BLaER1 treated with 17β-estradiol and CSF1 and Interleukin-3, amounts not matched to agents 10 nM and 100 nM (cell line): ENCODE measurements around the gene MEIS2.

Experiments used
- H3K27ac ChIP-seq, 11 experiments: shearing (Covaris generic); formaldehyde crosslinking; 2 replicates each; pipeline ENCODE4 v1.8.1; 2022
- H3K27me3 ChIP-seq, 11 experiments: shearing (Covaris generic); formaldehyde crosslinking; 2 replicates each; pipeline ENCODE4 v1.8.1; 2022
- H3K36me3 ChIP-seq, 11 experiments: shearing (Covaris generic); formaldehyde crosslinking; 2 replicates each; pipeline ENCODE4 v1.8.1; 2022
- H3K4me1 ChIP-seq, 10 experiments: shearing (Covaris generic); formaldehyde crosslinking; 2 replicates each; pipeline ENCODE4 v1.8.1; 2022
- H3K4me2 ChIP-seq, 11 experiments: shearing (Covaris generic); formaldehyde crosslinking; 2 replicates each; pipeline ENCODE4 v1.8.1; 2022
- H3K4me3 ChIP-seq, 10 experiments: shearing (Covaris generic); formaldehyde crosslinking; 2 replicates each; pipeline ENCODE4 v1.8.1; 2022
- H3K9ac ChIP-seq, 11 experiments: shearing (Covaris generic); formaldehyde crosslinking; 2 replicates each; pipeline ENCODE4 v1.8.1; 2022
- H3K9me3 ChIP-seq, 11 experiments: shearing (Covaris generic); formaldehyde crosslinking; replicated peaks in 1 of 11; 2 replicates each; pipeline ENCODE4 v1.8.1; 2022
- H4K20me1 ChIP-seq, 11 experiments: shearing (Covaris generic); formaldehyde crosslinking; 2 replicates each; pipeline ENCODE4 v1.8.1; 2022
- Cebpa-rat ChIP-seq, 11 experiments: shearing (Covaris generic); IDR thresholded peaks; 2 replicates each; pipeline ENCODE4 v1.8.1; 2022

Gene MEIS2

GRCh38 chr15:37057256-37057655 is 43.1 kb downstream of the MEIS2 start:
- Histone ChIP-seq H3K36me3 (no peaks in the 10 kb centered on the region), H3K27ac (no peak overlapping the region), H3K4me1 (no peaks in the 10 kb centered on the region), H3K9me3 (no peaks in the 10 kb centered on the region), H3K9ac (no peak overlapping the region), H4K20me1 (no peaks in the 10 kb centered on the region), H3K27me3 (no peaks in the 10 kb centered on the region), H3K4me2 (no peak overlapping the region), H3K4me3 (no peak overlapping the region)
- TF ChIP-seq Cebpa-rat (IDR thresholded peaks at IDR 0.05), result no peak

DNA sequence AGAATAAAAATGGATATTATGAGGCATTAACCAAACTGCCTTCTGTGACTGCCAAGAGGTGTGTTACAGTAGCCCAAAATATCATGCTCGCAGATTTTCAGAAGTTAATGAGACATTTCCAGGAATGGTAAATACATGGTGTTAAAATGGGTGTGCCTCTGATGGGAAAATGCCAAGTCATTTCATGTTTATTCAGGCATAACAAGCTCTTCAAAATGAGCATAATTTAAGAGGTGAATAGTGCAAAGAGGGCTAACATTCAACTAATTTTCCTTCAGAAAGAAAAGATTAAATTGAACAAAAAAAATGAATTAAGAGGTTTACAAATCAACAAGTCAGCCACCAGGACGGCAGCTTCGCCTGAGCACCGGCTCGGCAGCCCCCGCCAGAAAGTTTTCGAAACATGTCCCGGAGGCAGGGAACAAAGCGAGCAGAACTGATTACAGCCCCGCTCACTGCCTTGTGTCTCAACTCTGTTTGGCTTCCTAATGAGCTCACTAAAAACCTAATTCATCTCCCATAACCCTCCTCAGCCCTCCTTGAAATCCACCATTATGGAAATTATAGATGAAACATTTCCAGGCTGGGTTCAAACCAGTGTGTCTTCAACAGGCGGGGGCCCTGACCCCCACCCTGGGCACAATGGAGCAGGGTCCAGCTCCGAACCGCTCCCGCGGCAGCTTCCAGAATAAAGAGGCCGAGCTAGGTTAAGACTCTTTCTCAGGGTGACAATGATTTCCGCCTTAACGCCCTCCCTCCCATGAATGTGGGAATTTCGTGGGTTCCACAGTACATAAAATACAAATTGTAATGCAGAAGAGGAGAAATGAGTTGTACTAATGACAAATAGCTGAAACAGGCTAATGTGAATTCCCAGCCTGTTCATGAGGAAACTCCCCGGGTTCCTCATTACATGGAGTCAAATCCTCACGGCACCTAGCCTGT is 43.9 kb downstream of the MEIS2 start:
- no peaks in the 10 kb centered on the region for H3K36me3 ChIP-seq
- no peak overlapping the region for H3K4me2 ChIP-seq
- H3K27ac ChIP-seq, result no peak overlapping the region
- H3K4me1 ChIP-seq, result no peaks in the 10 kb centered on the region
- H3K27me3 ChIP-seq, result no peaks in the 10 kb centered on the region
- H4K20me1 ChIP-seq, result no peaks in the 10 kb centered on the region
- H3K4me3 ChIP-seq, result no peak overlapping the region
- TF ChIP-seq Cebpa-rat (IDR thresholded peaks at IDR 0.05), result no peak
- H3K9ac ChIP-seq, result no peak overlapping the region
- no peaks in the 10 kb centered on the region for H3K9me3 ChIP-seq

DNA sequence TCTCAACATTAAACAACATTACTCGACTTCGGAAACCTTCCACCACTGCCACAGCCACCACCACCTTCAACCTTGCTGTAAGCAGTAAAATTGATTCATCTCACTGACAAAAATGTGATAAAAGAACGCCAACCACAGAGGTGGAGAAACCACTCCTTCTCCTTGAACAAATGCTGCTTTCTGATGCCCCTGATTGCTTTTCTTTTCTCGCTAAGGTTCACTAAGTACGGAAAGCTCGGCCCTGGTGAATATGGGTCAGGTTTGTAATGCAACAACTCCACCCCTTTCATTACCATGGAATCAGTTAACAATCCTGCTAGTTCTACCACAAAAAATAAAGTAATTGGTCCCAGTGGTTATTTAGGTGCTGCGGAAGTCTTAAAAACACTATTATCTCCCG is 44.9 kb downstream of the MEIS2 start:
- TF ChIP-seq Cebpa-rat (IDR thresholded peaks at IDR 0.05), result no peak
- H3K4me1 ChIP-seq, result no peaks in the 10 kb centered on the region
- no peaks in the 10 kb centered on the region for H3K27me3 ChIP-seq
- H3K9ac ChIP-seq, result no peak overlapping the region
- no peak overlapping the region for H3K4me2 ChIP-seq
- H3K9me3 ChIP-seq, result no peaks in the 10 kb centered on the region
- H3K36me3 ChIP-seq, result no peaks in the 10 kb centered on the region
- no peak overlapping the region for H3K27ac ChIP-seq
- H4K20me1 ChIP-seq, result no peaks in the 10 kb centered on the region
- no peak overlapping the region for H3K4me3 ChIP-seq

DNA sequence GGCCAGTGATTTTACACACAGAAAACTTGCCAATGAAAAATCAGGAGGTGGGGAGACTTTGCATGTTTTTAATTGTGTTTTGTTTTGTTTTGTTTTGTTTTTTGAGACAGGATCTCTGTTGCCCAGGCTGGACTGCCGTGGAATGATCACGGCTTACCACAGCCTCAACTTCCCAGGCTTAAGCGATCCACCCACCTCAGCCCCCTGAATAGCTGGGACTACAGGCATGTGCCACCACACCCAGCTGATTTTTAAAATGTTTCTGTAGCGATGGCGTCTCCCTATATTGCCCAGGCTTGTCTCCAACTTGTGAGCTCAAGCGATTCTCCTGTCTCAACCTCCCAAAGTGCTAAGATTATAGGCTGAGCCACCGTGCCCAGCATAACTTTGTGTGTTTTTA is 46.0 kb downstream of the MEIS2 start:
- H4K20me1 ChIP-seq, result no peaks in the 10 kb centered on the region
- H3K27ac ChIP-seq, result no peak overlapping the region
- H3K9ac ChIP-seq, result no peak overlapping the region
- H3K27me3 ChIP-seq, result no peaks in the 10 kb centered on the region
- TF ChIP-seq Cebpa-rat (IDR thresholded peaks at IDR 0.05), result no peak
- H3K36me3 ChIP-seq, result no peaks in the 10 kb centered on the region
- H3K4me2 ChIP-seq, result no peak overlapping the region
- no peak overlapping the region for H3K4me3 ChIP-seq
- H3K4me1 ChIP-seq, result no peaks in the 10 kb centered on the region
- no peaks in the 10 kb centered on the region for H3K9me3 ChIP-seq

- H3K9me3 ChIP-seq, result no peaks in the 10 kb centered on the region
- no peak for TF ChIP-seq Cebpa-rat (IDR thresholded peaks at IDR 0.05)
- no peak overlapping the region for H3K4me3 ChIP-seq
- no peaks in the 10 kb centered on the region for H3K36me3 ChIP-seq
- H3K27me3 ChIP-seq, result no peaks in the 10 kb centered on the region
- H3K9ac ChIP-seq, result no peak overlapping the region
- H4K20me1 ChIP-seq, result no peaks in the 10 kb centered on the region
- H3K27ac ChIP-seq, result no peak overlapping the region
- H3K4me2 ChIP-seq, result no peak overlapping the region
- no peaks in the 10 kb centered on the region for H3K4me1 ChIP-seq
Measured at GRCh38 chr15:37053166-37053565, 47.2 kb downstream of the MEIS2 start.

GRCh38 chr15:37050345-37050744 is 50.0 kb downstream of the MEIS2 start:
- no peaks in the 10 kb centered on the region for H3K27me3 ChIP-seq
- H3K4me2 ChIP-seq, result no peak overlapping the region
- no peak overlapping the region for H3K9ac ChIP-seq
- H3K9me3 ChIP-seq, result no peaks in the 10 kb centered on the region
- no peaks in the 10 kb centered on the region for H4K20me1 ChIP-seq
- no peak overlapping the region for H3K4me3 ChIP-seq
- no peak for TF ChIP-seq Cebpa-rat (IDR thresholded peaks at IDR 0.05)
- no peak overlapping the region for H3K27ac ChIP-seq
- no peaks in the 10 kb centered on the region for H3K36me3 ChIP-seq
- no peaks in the 10 kb centered on the region for H3K4me1 ChIP-seq

- Histone ChIP-seq H3K27me3 (no peaks in the 10 kb centered on the region), H3K4me2 (no peak overlapping the region), H3K9me3 (no peaks in the 10 kb centered on the region), H4K20me1 (no peaks in the 10 kb centered on the region), H3K36me3 (no peaks in the 10 kb centered on the region), H3K9ac (no peak overlapping the region), H3K27ac (no peak overlapping the region), H3K4me3 (no peak overlapping the region), H3K4me1 (no peaks in the 10 kb centered on the region)
- no peak for TF ChIP-seq Cebpa-rat (IDR thresholded peaks at IDR 0.05)
Measured at GRCh38 chr15:37046876-37047614, 53.3 kb downstream of the MEIS2 start.

- H3K9ac ChIP-seq, result no peak overlapping the region
- no peaks in the 10 kb centered on the region for H3K9me3 ChIP-seq
- no peaks in the 10 kb centered on the region for H3K36me3 ChIP-seq
- H3K4me1 ChIP-seq, result no peaks in the 10 kb centered on the region
- no peak overlapping the region for H3K4me2 ChIP-seq
- H4K20me1 ChIP-seq, result no peaks in the 10 kb centered on the region
- no peaks in the 10 kb centered on the region for H3K27me3 ChIP-seq
- H3K4me3 ChIP-seq, result no peak overlapping the region
- TF ChIP-seq Cebpa-rat (IDR thresholded peaks at IDR 0.05), result no peak
- no peak overlapping the region for H3K27ac ChIP-seq
Measured at GRCh38 chr15:37045859-37046740, 54.2 kb downstream of the MEIS2 start.
